ENCODE measurements around the gene ST14. TPM values are rescaled to one million over a fixed set of nuclear protein-coding genes. Genes with fewer than 3 reads are reported as not detected.

ST14 gene
- total RNA-seq, 2 donors from 2014 or later: 0.17 TPM; not detected in 1

- H3K27ac Mint-ChIP-seq: peak overlapping the region in 1 of 2 donors; percentile 79
- H3K9me3 Mint-ChIP-seq: no peaks in the 10 kb centered on the region
- peak; percentile 87 to 95 for ATAC-seq
- H3K36me3 Mint-ChIP-seq: peaks cover 21% of the 10 kb centered on the region
- peaks cover 32 to 38% of the 10 kb centered on the region in 2 donors for H3K4me1 Mint-ChIP-seq (ENCODE audit: low read depth in 2 of 2)
- no peak overlapping the region for H3K4me3 Mint-ChIP-seq
- no peaks in the 10 kb centered on the region for H3K27me3 Mint-ChIP-seq
- peak; percentile 78 for DNase-seq (ENCODE audit: low spot score)
Measured at GRCh38 chr11:130124096-130124495, 35.5 kb upstream of the ST14 start.

GRCh38 chr11:130125638-130126037 is 33.9 kb upstream of the ST14 start:
- Mint-ChIP-seq H3K4me3 (no peak overlapping the region), H3K27ac (no peak overlapping the region), H3K27me3 (no peaks in the 10 kb centered on the region), H3K4me1 (ENCODE audit: low read depth in 2 of 2) (peaks cover 25 to 26% of the 10 kb centered on the region in 2 donors), H3K9me3 (no peaks in the 10 kb centered on the region), H3K36me3 (peaks cover 25% of the 10 kb centered on the region)
- ATAC-seq: no peak
- no peak for DNase-seq (ENCODE audit: low spot score)

GRCh38 chr11:130126516-130126915 is 33.1 kb upstream of the ST14 start:
- Mint-ChIP-seq H3K27ac (no peak overlapping the region), H3K9me3 (no peaks in the 10 kb centered on the region), H3K4me3 (no peak overlapping the region), H3K27me3 (no peaks in the 10 kb centered on the region), H3K36me3 (peaks cover 22% of the 10 kb centered on the region), H3K4me1 (ENCODE audit: low read depth in 2 of 2) (peaks cover 23% of the 10 kb centered on the region in 2 donors)
- DNase-seq (ENCODE audit: low spot score): peak; percentile 26
- no peak for ATAC-seq

GRCh38 chr11:130127509-130127908 is 32.1 kb upstream of the ST14 start:
- no peak overlapping the region for H3K27ac Mint-ChIP-seq
- peak; percentile 35 for DNase-seq (ENCODE audit: low spot score)
- no peak for ATAC-seq
- peaks cover 14% of the 10 kb centered on the region for H3K36me3 Mint-ChIP-seq
- no peaks in the 10 kb centered on the region for H3K27me3 Mint-ChIP-seq
- no peak overlapping the region for H3K4me3 Mint-ChIP-seq
- no peaks in the 10 kb centered on the region for H3K9me3 Mint-ChIP-seq
- peaks cover 17 to 21% of the 10 kb centered on the region in 2 donors for H3K4me1 Mint-ChIP-seq (ENCODE audit: low read depth in 2 of 2)

- H3K4me1 Mint-ChIP-seq (ENCODE audit: low read depth in 2 of 2): peaks cover 14 to 19% of the 10 kb centered on the region in 2 donors
- H3K36me3 Mint-ChIP-seq: peaks cover 14% of the 10 kb centered on the region
- H3K27ac Mint-ChIP-seq: no peak overlapping the region
- no peaks in the 10 kb centered on the region for H3K9me3 Mint-ChIP-seq
- DNase-seq (ENCODE audit: low spot score) (no peak), ATAC-seq (no peak)
- no peaks in the 10 kb centered on the region for H3K27me3 Mint-ChIP-seq
- H3K4me3 Mint-ChIP-seq: no peak overlapping the region
Measured at GRCh38 chr11:130128626-130129025, 31.0 kb upstream of the ST14 start.

- Mint-ChIP-seq H3K27ac (no peak overlapping the region), H3K4me3 (no peak overlapping the region), H3K9me3 (no peaks in the 10 kb centered on the region), H3K36me3 (peaks cover 13% of the 10 kb centered on the region), H3K4me1 (ENCODE audit: low read depth in 2 of 2) (peaks cover 5 to 11% of the 10 kb centered on the region in 2 donors), H3K27me3 (no peaks in the 10 kb centered on the region)
- no peak for DNase-seq (ENCODE audit: low spot score)
- no peak for ATAC-seq
Measured at GRCh38 chr11:130129922-130130321, 29.7 kb upstream of the ST14 start.

- Mint-ChIP-seq H3K9me3 (no peaks in the 10 kb centered on the region), H3K4me3 (no peak overlapping the region), H3K4me1 (ENCODE audit: low read depth in 2 of 2) (peaks cover 5 to 8% of the 10 kb centered on the region in 2 donors), H3K27ac (no peak overlapping the region), H3K36me3 (peaks cover 13% of the 10 kb centered on the region), H3K27me3 (no peaks in the 10 kb centered on the region)
- ATAC-seq: peak; percentile 65 to 78
- peak; percentile 75 for DNase-seq (ENCODE audit: low spot score)
Measured at GRCh38 chr11:130131961-130132850, 27.4 kb upstream of the ST14 start.

GRCh38 chr11:130133716-130134115 is 25.9 kb upstream of the ST14 start:
- H3K4me3 Mint-ChIP-seq: no peak overlapping the region
- DNase-seq (ENCODE audit: low spot score) (no peak), ATAC-seq (no peak)
- H3K36me3 Mint-ChIP-seq: peaks cover 13% of the 10 kb centered on the region
- H3K4me1 Mint-ChIP-seq (ENCODE audit: low read depth in 2 of 2): peaks cover 3 to 5% of the 10 kb centered on the region in 2 donors
- no peaks in the 10 kb centered on the region for H3K9me3 Mint-ChIP-seq
- H3K27me3 Mint-ChIP-seq: no peaks in the 10 kb centered on the region
- H3K27ac Mint-ChIP-seq: no peak overlapping the region

GRCh38 chr11:130136107-130136506 is 23.5 kb upstream of the ST14 start:
- no peak for ATAC-seq
- no peaks in the 10 kb centered on the region for H3K9me3 Mint-ChIP-seq
- H3K36me3 Mint-ChIP-seq: peaks cover 8% of the 10 kb centered on the region
- no peak for DNase-seq (ENCODE audit: low spot score)
- H3K4me3 Mint-ChIP-seq: no peak overlapping the region
- no peaks in the 10 kb centered on the region for H3K27me3 Mint-ChIP-seq
- H3K4me1 Mint-ChIP-seq (ENCODE audit: low read depth in 2 of 2): peaks cover 3 to 5% of the 10 kb centered on the region in 2 donors
- no peak overlapping the region for H3K27ac Mint-ChIP-seq

GRCh38 chr11:130137999-130138398 is 21.6 kb upstream of the ST14 start:
- no peaks in the 10 kb centered on the region for H3K4me1 Mint-ChIP-seq (ENCODE audit: low read depth in 2 of 2)
- no peaks in the 10 kb centered on the region for H3K9me3 Mint-ChIP-seq
- H3K4me3 Mint-ChIP-seq: no peak overlapping the region
- peaks cover 8% of the 10 kb centered on the region for H3K36me3 Mint-ChIP-seq
- no peak for ATAC-seq
- no peak for DNase-seq (ENCODE audit: low spot score)
- H3K27ac Mint-ChIP-seq: no peak overlapping the region
- H3K27me3 Mint-ChIP-seq: no peaks in the 10 kb centered on the region

- Mint-ChIP-seq H3K4me1 (ENCODE audit: low read depth in 2 of 2) (no peaks in the 10 kb centered on the region), H3K27ac (no peak overlapping the region), H3K36me3 (peaks cover 7% of the 10 kb centered on the region), H3K9me3 (no peaks in the 10 kb centered on the region), H3K27me3 (no peaks in the 10 kb centered on the region), H3K4me3 (no peak overlapping the region)
- DNase-seq (ENCODE audit: low spot score): no peak
- ATAC-seq: no peak
Measured at GRCh38 chr11:130139401-130139800, 20.2 kb upstream of the ST14 start.

- Mint-ChIP-seq H3K4me1 (ENCODE audit: low read depth in 2 of 2) (peaks cover 8% of the 10 kb centered on the region in 2 donors), H3K27ac (no peak overlapping the region), H3K4me3 (no peak overlapping the region), H3K36me3 (peaks cover 13% of the 10 kb centered on the region), H3K9me3 (no peaks in the 10 kb centered on the region), H3K27me3 (no peaks in the 10 kb centered on the region)
- DNase-seq (ENCODE audit: low spot score) (no peak), ATAC-seq (no peak)
Measured at GRCh38 chr11:130141561-130142341, 17.8 kb upstream of the ST14 start.

GRCh38 chr11:130144141-130144540 is 15.4 kb upstream of the ST14 start:
- Mint-ChIP-seq H3K4me1 (ENCODE audit: low read depth in 2 of 2) (peaks cover 23 to 25% of the 10 kb centered on the region in 2 donors), H3K27ac (peak overlapping the region in 1 of 2 donors; percentile 10)

GRCh38 chr11:130144861-130145281 is 14.7 kb upstream of the ST14 start:
- DNase-seq (ENCODE audit: low spot score) (peak; percentile 13), ATAC-seq (no peak)
- Mint-ChIP-seq H3K4me3 (no peak overlapping the region), H3K27ac (peak overlapping the region in 1 of 2 donors; percentile 10), H3K36me3 (peaks cover 13% of the 10 kb centered on the region), H3K27me3 (no peaks in the 10 kb centered on the region), H3K9me3 (no peaks in the 10 kb centered on the region), H3K4me1 (ENCODE audit: low read depth in 2 of 2) (peaks cover 23 to 25% of the 10 kb centered on the region in 2 donors)

More at GRCh38 chr11:130144141-130144540, 15.4 kb upstream of the ST14 start:
- Mint-ChIP-seq H3K27me3 (no peaks in the 10 kb centered on the region), H3K9me3 (no peaks in the 10 kb centered on the region), H3K4me3 (no peak overlapping the region), H3K36me3 (peaks cover 13% of the 10 kb centered on the region)
- DNase-seq (ENCODE audit: low spot score) (no peak), ATAC-seq (no peak)
